ENCODE data around the gene XPO1.
"Not testable (repeated sequence)": the region's sequence is repeated elsewhere in the genome, so short reads cannot be mapped to it uniquely, and the experiment has no call there.

The XPO1 gene

DNA sequence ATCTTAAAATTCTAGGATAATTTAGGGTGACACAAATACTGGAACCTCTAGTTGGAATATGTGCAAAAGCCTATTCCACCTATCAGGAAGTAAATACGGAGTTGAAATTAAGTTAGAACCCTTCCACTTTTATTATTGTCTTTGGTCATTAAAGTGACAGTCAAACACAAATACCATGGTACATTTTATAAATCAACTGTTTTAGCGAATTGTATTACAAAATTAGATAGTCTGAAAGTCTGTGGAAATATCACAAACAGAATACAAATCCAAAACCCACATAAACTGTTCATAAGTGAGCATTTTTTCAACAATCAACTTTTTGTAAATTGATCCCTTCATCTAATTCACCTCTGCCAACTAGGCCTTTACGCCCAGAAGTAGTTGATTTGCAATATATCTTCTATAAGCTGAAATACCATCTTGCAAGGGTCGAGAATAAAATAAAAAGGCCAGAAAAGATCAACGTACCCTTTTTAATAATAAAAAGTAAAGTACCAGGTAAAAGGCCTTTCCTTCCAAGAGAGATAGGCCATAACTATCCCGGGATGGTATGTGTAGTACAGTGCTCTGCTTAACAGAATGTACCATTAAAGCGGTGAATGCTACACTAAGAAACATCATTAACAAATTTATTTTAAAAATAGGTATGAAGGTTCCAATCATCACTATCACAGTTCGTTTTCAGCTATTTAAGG is 68.6 kb downstream of the XPO1 start:
- no peak for DNase-seq

- not testable (repeated sequence) for DNase-seq
Observed at GRCh38 chr2:61468231-61468630, 69.9 kb downstream of the XPO1 start.

DNA sequence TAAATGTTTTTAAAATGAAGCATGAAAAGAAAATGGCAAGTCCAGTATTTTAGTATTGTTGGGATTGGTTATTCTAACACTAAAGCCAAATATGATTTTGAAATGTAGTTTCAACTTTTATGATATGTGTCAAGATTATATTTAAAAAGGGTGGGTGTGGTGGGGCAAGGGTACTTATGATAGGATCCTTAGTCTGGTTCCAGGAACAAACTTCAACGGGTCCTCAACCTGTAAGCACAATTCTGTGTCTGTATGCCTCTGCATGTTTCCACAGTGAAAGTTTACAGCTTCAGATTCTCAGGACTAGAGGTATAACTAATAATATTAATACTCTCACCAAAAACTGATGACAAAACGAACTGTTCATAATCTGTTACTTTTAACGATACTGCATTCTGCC is 73.1 kb downstream of the XPO1 start:
- DNase-seq = no peak

DNA sequence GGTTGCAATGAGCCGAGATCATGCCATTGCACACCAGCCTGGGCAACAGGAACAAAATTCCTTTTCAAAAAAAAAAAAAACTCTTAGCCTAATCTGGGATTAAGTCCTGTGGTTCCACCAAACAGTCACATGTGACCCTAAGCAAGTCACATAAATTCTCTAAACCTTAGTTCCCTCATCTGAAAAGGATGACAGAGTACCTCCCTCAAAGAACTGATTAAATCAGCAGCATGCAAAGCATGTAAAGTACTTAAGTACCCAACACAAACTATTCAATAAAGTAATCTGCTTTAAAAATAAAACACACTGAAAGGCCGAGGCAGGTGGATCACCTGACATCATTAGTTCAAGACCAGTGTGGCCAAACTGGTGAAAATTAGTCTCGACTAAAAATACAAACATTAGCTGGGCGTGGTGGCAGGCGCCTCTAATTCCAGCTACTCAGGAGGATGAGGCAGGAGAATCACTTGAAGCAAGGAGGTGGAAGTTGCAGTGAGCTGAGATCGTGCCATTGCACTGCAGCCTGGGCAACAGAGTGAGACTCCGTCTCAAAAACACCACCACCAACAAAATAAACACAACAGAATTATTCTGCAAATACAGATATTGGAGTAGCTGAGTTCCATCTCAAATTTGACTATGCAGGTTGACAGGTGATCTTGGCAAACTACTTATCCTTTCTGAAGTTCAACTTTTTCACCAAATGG is 74.2 kb downstream of the XPO1 start:
- DNase-seq = no peak

DNA sequence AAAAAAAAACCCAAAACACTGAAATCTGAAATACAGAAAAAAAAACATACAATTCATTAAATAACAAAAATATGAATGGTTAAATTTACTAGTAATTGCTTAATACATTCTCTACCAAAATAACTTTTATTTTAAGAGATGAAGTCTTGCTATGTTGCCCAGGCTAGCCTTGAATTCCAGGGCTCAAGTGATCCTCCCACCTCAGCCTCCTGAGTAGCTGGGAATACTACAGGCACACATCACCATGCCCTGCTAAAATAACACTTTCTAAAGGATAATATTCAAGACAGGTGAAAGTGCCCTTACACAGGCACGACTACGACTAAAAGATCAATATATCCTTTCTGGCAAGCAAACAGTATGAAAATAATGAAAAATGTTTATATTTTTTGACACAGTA is 76.8 kb downstream of the XPO1 start:
- no peak for DNase-seq

DNA sequence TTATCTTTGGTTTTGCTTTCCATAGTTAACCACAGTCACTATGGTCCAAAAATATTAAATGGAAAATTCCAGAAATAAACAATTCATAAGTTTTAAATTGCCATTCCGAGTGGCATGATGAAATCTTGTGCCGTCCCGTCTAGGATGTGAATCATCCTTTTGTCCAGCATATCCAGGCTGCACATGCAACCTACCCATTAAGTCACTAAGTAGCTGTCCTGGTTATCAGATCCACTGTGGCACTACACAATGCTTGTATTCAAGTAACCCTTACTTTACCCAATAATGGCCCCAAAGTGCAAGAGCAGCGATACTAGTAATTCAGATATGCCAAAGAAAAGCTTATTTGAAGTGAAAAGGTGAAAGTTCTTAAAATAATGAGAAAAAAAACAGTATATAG is 78.0 kb downstream of the XPO1 start:
- DNase-seq = no peak

DNA sequence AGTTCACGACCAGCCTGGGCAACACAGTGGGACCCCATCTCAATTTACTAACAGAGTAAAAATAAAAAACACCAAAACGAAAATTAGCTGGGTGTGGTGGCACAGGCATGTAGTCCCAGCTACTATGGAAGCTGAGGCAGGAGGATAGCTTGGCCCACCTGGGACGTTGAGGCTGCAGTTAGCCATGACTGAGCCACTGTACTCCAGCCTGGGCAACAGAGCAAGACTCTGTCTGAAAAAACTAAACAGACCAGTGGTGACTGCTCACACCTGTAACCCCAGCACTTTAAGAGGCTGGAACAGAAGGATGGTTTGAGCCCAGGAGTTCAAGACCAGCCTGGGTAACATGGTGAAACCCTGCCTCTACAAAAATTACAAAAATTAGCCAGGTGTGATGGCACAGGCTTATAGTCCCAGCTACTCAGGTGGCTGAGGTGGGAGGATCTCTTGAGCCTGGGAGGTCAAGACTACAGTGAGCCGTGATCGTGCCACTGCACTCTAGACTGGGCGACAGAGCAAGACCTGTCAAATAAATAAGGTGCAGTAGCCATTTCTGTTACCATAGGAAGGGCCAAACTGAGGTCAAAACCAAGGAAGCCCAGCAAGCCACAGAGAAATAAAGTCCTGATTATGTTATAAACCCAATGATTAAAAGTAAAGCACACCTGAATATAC is 81.3 kb downstream of the XPO1 start:
- DNase-seq = no peak

DNA sequence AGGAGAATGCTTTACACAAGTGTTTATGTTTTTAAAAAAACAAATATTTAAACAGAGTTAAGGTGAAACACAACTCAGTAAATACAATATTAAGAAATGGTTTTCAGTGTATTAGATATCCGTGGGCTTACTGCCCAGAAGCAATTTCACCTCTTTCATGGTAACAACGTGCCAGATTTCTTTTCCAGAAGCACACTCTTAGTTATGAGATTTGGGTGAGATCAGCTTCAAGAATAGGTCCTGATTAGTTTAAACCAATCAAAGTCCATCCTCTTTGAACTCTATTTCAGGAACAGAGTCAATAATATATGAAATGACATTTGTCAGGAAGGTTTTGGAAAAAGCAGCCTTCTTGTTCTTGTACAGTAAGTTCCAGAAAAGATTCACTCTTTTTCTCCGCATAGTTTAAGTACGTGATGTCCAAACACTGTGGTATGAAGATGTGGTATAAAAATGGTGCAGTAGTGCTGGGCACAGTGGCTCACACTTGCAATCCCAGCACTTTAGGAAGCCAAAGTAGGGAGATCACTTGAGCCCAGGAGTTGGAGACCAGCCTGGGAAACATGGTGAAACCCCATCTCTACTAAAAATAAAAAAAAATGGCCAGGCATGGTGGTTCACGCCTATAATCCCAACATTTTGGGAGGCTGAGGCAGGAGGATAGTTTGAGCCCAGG is 81.9 kb downstream of the XPO1 start:
- DNase-seq = no peak

- not testable (repeated sequence) for DNase-seq
Observed at GRCh38 chr2:61454972-61455371, 83.2 kb downstream of the XPO1 start.

- no peak for DNase-seq
Observed at GRCh38 chr2:61454383-61454782, 83.8 kb downstream of the XPO1 start.

GRCh38 chr2:61452392-61452791 is 85.8 kb downstream of the XPO1 start:
- no peak for DNase-seq

DNA sequence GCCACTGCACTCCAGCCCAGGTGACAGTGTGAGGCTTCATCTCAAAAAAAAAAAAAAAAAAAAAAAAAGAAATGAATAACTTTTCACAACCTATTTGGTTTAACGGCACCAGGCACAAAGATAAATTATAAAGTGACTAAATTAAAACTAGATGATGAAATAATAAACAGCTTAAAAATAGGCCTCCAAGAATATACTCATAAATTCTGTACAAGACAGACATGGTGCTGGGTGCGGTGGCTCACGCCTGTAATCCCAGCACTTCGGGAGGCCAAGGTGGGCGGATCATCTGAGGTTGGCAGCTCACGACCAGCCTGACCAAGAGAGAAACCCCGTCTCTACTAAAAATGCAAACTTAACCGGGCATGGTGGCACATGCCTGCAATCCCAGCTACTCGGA is 87.0 kb downstream of the XPO1 start:
- no peak for DNase-seq

DNA sequence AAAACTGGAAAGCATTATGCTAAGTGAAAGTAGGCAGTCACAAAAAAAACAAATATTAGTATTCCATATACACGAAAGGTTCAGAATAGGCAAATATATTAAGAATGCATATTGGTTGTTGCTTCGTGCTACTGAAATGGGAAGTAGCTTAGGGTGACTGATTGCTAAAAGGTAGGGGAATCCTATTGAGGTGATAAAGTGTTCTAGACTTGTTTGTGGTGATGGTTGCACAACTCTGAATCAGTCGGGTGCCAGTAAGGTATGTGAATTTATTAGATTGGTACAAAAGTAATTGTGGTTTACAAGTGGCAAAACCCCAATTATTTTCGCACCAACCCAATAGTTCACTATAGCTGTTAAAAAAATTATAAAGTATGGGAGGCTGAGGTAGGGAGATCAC is 88.0 kb downstream of the XPO1 start:
- no peak for DNase-seq

DNA sequence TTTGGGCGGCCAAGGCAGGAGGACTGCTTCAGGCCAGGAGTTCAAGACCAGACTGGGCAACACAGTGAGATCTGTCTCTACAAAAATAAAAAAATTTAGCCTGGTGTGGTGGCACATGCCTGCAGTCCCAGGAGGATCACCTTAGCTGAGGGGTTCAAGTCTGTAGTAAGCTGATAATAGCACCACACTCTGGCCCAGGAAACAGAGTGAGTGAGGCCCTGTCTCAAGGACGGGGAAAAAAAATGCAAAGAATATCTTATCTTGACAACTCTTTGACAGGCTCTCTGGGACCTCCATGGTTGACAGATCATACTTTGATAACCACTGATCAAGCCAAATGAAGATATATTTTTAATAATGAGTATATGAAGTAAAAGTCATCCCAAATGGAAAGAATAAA is 89.9 kb downstream of the XPO1 start:
- no peak for DNase-seq

GRCh38 chr2:61446971-61447370 is 91.2 kb downstream of the XPO1 start:
- DNase-seq = not testable (repeated sequence)

- no peak for DNase-seq
Observed at GRCh38 chr2:61443342-61444041, 94.7 kb downstream of the XPO1 start.

- DNase-seq = no peak
Observed at GRCh38 chr2:61439241-61440002, 98.7 kb downstream of the XPO1 start.

- DNase-seq = no peak
Observed at GRCh38 chr2:61438670-61439069, 99.5 kb downstream of the XPO1 start.

- DNase-seq = no peak
Observed at GRCh38 chr2:61437170-61437569, 101.0 kb downstream of the XPO1 start.

- DNase-seq = no peak
Observed at GRCh38 chr2:61436092-61436491, 102.1 kb downstream of the XPO1 start.

DNA sequence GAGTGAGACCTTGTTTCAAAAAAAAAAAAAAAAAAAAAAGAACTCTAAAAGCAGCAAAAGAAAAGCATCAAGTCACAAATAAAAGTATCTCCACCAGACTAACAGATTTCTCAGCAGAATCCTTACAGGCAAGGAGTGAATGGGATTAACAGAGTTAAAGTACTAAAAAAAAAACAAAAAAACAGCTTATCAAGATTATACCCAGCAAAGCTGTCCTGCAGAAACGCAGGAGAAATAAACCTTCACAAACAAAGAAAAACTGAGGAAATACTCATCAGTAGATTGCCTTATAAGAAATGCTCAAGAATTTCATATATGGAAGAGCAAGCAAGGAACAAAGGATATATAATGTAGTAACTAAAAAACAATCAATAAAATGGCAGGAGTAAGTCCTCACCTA is 102.9 kb downstream of the XPO1 start:
- DNase-seq = no peak

All from nucleus accumbens (tissue), 56 donors.